IMR-90 (cell line): ENCODE data around the gene SLC9A2. TPM values are rescaled to one million over a fixed set of nuclear protein-coding genes. Genes with fewer than 3 reads are reported as not detected.

Experiments used
- ATAC-seq: fragments of 200-7000 bp; cut with Tn5 transposase; 2 replicates; pipeline ENCODE4 v1.9.1; 2020; ENCODE audit warnings: low read depth, mild to moderate bottlenecking, moderate library complexity
- BruUV-seq: library from RNA; stranded (reverse); fragments of 400-500 nt; replicated peaks from 2 replicates; lab custom pipeline; 2021; lab: Mats Ljungman, UMichigan
- CTCF ChIA-PET: fragments of 300-600 bp; formaldehyde crosslinking; extraction: SDS; loops from one replicate; lab custom pipeline; 2021; ENCODE audit warnings: antibody characterized with exemption; lab: Yijun Ruan, JAX
- POLR2A ChIA-PET: fragments of 300-600 bp; sonication (Branson Sonifier 250); formaldehyde crosslinking; loops from one replicate; lab custom pipeline; 2022; ENCODE audit warnings: antibody characterized with exemption; ENCODE audit not compliant: unreplicated experiment; lab: Charles Lee
- DNase-seq: peaks from one replicate; pipeline ENCODE4 v3.0.0; 2013
- H2AFZ ChIP-seq: replicated peaks from 2 replicates; pipeline ENCODE3; 2013; ENCODE audit warnings: low read length, mild to moderate bottlenecking; ENCODE audit not compliant: poor library complexity
- H2AK5ac ChIP-seq: 2 replicates; pipeline ENCODE4 v1.6.1; 2013; ENCODE audit warnings: low read depth, low read length, inconsistent platforms
- H2AK9ac ChIP-seq: replicated peaks from 2 replicates; pipeline ENCODE3; 2013; ENCODE audit warnings: mild to moderate bottlenecking, low read depth, low read length, moderate library complexity; ENCODE audit not compliant: poor library complexity
- H2BK120ac ChIP-seq: 2 replicates; pipeline ENCODE4 v1.6.1; 2013; ENCODE audit warnings: low read depth, low read length, inconsistent platforms
- H2BK15ac ChIP-seq: 3 replicates; pipeline ENCODE4 v1.6.1; 2013; ENCODE audit warnings: low read depth, low read length, inconsistent platforms
- H2BK20ac ChIP-seq: 2 replicates; pipeline ENCODE4 v1.6.1; 2013; ENCODE audit warnings: low read depth, mild to moderate bottlenecking, inconsistent platforms, low read length, moderate library complexity
- H2BK5ac ChIP-seq: 2 replicates; pipeline ENCODE4 v1.6.1; 2013; ENCODE audit warnings: mild to moderate bottlenecking, low read depth, low read length, inconsistent platforms; ENCODE audit not compliant: poor library complexity, severe bottlenecking
- H3K14ac ChIP-seq: replicated peaks from 2 replicates; pipeline ENCODE4 v1.6.1; 2013; ENCODE audit warnings: low read depth, low read length, inconsistent platforms
- H3K18ac ChIP-seq: 2 replicates; pipeline ENCODE4 v1.6.1; 2013; ENCODE audit warnings: low read depth, low read length, control low read depth
- H3K23ac ChIP-seq: 2 replicates; pipeline ENCODE4 v1.6.1; 2013; ENCODE audit warnings: low read depth, low read length, inconsistent platforms
- H3K27ac ChIP-seq: 2 replicates; pipeline ENCODE4 v1.5.1; 2013; ENCODE audit warnings: mild to moderate bottlenecking, control low read depth, low read length; ENCODE audit not compliant: insufficient read depth
- H3K27me3 ChIP-seq: 2 replicates; pipeline ENCODE4 v1.6.1; 2013; ENCODE audit warnings: low read length; ENCODE audit not compliant: control insufficient read depth, insufficient read depth
- H3K36me3 ChIP-seq: 2 replicates; pipeline ENCODE4 v1.6.1; 2013; ENCODE audit warnings: low read length, mixed read lengths; ENCODE audit not compliant: control insufficient read depth, insufficient read depth
- H3K4ac ChIP-seq: 2 replicates; pipeline ENCODE4 v1.6.1; 2013; ENCODE audit warnings: low read depth, low read length, inconsistent platforms
- H3K4me1 ChIP-seq: 2 replicates; pipeline ENCODE4 v1.6.1; 2013; ENCODE audit warnings: low read length, mixed read lengths; ENCODE audit not compliant: control insufficient read depth, insufficient read depth
- H3K4me2 ChIP-seq: 2 replicates; pipeline ENCODE4 v1.6.1; 2013; ENCODE audit warnings: low read depth, mild to moderate bottlenecking, control low read depth, low read length, moderate library complexity
- H3K4me3 ChIP-seq: 2 replicates; pipeline ENCODE4 v1.5.1; 2013; ENCODE audit warnings: low read depth, mild to moderate bottlenecking, control low read depth, low read length, moderate library complexity; ENCODE audit not compliant: insufficient read depth
- H3K56ac ChIP-seq: 2 replicates; pipeline ENCODE4 v1.6.1; 2013; ENCODE audit warnings: low read length, inconsistent platforms; ENCODE audit not compliant: insufficient read depth; ENCODE audit errors: extremely low read depth
- H3K79me1 ChIP-seq, 2 experiments: 2 replicates each; pipeline ENCODE4 v1.6.1; 2013; ENCODE audit warnings: low read length in 2 of 2, inconsistent platforms in 1 of 2, low read depth in 1 of 2
- H3K9ac ChIP-seq: 2 replicates; pipeline ENCODE4 v1.6.1; 2013; ENCODE audit warnings: low read depth, low read length, control low read depth
- H3K9me1 ChIP-seq: 2 replicates; pipeline ENCODE4 v1.6.1; 2013; ENCODE audit warnings: low read length, inconsistent platforms; ENCODE audit not compliant: insufficient read depth
- H3K9me3 ChIP-seq: 2 replicates; pipeline ENCODE4 v1.6.1; 2013; ENCODE audit warnings: low read length; ENCODE audit not compliant: control insufficient read depth, insufficient read depth
- H4K20me1 ChIP-seq: 2 replicates; pipeline ENCODE4 v1.6.1; 2013; ENCODE audit warnings: low read length, inconsistent platforms; ENCODE audit not compliant: insufficient read depth
- H4K5ac ChIP-seq: 2 replicates; pipeline ENCODE4 v1.6.1; 2013; ENCODE audit warnings: mild to moderate bottlenecking, low read depth, low read length, control low read depth
- H4K8ac ChIP-seq, 2 experiments: 2 replicates each; pipeline ENCODE4 v1.6.1; 2013; ENCODE audit warnings: low read depth in 2 of 2, low read length in 2 of 2, control low read depth in 1 of 2, inconsistent platforms in 1 of 2
- H4K91ac ChIP-seq: 2 replicates; pipeline ENCODE4 v1.6.1; 2013; ENCODE audit warnings: low read depth, low read length, inconsistent platforms; ENCODE audit not compliant: insufficient read depth
- MAFK ChIP-seq: IDR thresholded peaks from 2 replicates; pipeline ENCODE4 v1.6.1; 2012; ENCODE audit warnings: low read depth, low read length, improper control_type of control experiment
- NFE2L2 ChIP-seq: fragments of 150-350 bp; IDR thresholded peaks from 2 replicates; pipeline ENCODE4 v1.6.1; 2016; ENCODE audit warnings: low read depth, mild to moderate bottlenecking, low read length
- RCOR1 ChIP-seq: IDR thresholded peaks from 2 replicates; pipeline ENCODE4 v1.6.1; 2012; ENCODE audit warnings: mild to moderate bottlenecking, low read length, improper control_type of control experiment; ENCODE audit not compliant: insufficient replicate concordance
- whole genome bisulfite sequencing, 2 experiments: methylation state at CpG; one replicate each; pipeline versions ENCODE4 v1.1.5 to v1.1.7; 2013; ENCODE audit warnings: missing lambda C conversion rate in 2 of 2; ENCODE audit not compliant: insufficient read length in 1 of 2; ENCODE audit errors: extremely low coverage in 2 of 2; 5-methylcytosine and 5-hydroxymethylcytosine counted together
- dilution Hi-C: fragments of 300-500 bp; cut with HindIII; formaldehyde crosslinking; loops from one replicate; pipeline ENCODE4 v1.14.3; 2018; ENCODE audit warnings: low sequenced_read_pairs; ENCODE audit not compliant: unreplicated experiment
- in situ Hi-C: fragments of 300-500 bp; cut with MboI; formaldehyde crosslinking; loops from 3 replicates; pipeline ENCODE4 v1.14.3; 2019; ENCODE audit warnings: low sequenced_read_pairs, inconsistent platforms, mixed read lengths
- intact Hi-C: fragments of 100-400 bp; cut with micrococcal nuclease; formaldehyde crosslinking; loops from 2 replicates; pipeline ENCODE4 v1.10.0; 2022
- polyA plus RNA-seq, 3 experiments: library from polyadenylated mRNA; depleted of rRNA; stranded (reverse); fragments of >200 nt; gene quantifications; 2 replicates each; pipeline ENCODE4 v1.2.3, GENCODE V29; 2012; ENCODE audit warnings: low replicate concordance in 1 of 3
- total RNA-seq: library from RNA; depleted of rRNA; stranded (reverse); fragments of >200 nt; gene quantifications from 2 replicates; pipeline ENCODE4 v1.2.3, GENCODE V29; 2012
- TF ChIP-seq, protein P1 (sequence below): fragments of 150-350 bp; IDR thresholded peaks from 2 replicates; pipeline ENCODE4 v1.6.1; 2017; ENCODE audit warnings: mild to moderate bottlenecking, antibody characterized with exemption, low read length, low read depth

SLC9A2 gene
- total and polyA plus RNA-seq, 2 of the 4 experiments (the other 2 are of a cell fraction), result not detected

DNA sequence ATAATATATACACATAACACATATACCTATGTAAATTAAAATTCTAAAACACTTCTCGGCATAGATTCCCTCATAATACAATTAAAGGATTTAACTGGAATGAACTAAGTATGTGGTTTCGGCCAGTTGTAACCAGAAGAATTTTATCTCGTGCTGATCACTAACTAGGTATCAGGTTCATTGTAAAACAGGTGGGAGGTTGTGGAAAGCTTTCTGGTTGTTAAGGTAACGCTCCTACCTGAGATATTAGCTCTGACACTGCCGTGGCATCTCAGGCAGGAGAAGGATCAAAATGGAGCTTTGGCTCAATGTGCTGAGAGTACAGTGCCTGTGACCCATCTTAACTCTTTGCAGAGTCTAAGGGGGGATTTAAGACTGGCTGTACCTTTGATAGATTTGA, 42.5 kb downstream of the SLC9A2 start:
- Histone ChIP-seq H2BK120ac (no peak overlapping the region), H2BK5ac (no peak overlapping the region), H3K9me1 (no peaks in the 10 kb centered on the region), H3K4ac (no peak overlapping the region), H3K27me3 (0 out of 2 replicates have a peak, but pooled peaks cover 2% of the 10 kb centered on the region), H4K8ac (no peak overlapping the region), H4K5ac (no peak overlapping the region), H2BK20ac (no peak overlapping the region), H3K79me1 (no peaks in the 10 kb centered on the region), H2AK9ac (no peak overlapping the region), H3K14ac (no peak overlapping the region), H2BK15ac (no peak overlapping the region), H3K9ac (no peak overlapping the region), H3K23ac (no peak overlapping the region), H2AK5ac (no peak overlapping the region), H3K4me3 (no peak overlapping the region), H3K36me3 (no peaks in the 10 kb centered on the region), H2AFZ (no peak overlapping the region), H3K4me1 (no peaks in the 10 kb centered on the region), H3K18ac (no peak overlapping the region), H3K4me2 (no peak overlapping the region), H4K20me1 (no peaks in the 10 kb centered on the region), H3K27ac (no peak overlapping the region), H3K9me3 (no peaks in the 10 kb centered on the region), H3K56ac (no peak overlapping the region), H4K91ac (no peak overlapping the region)
- CTCF ChIA-PET, result no interaction called here
- no TSS peak for BruUV-seq
- dilution Hi-C loops, result no loop called here
- POLR2A ChIA-PET, result no interaction called here
- DNase-seq (no peak), ATAC-seq (no peak)
- intact Hi-C loops, result no loop called here
- no peak for TF ChIP-seq NFE2L2
- TF ChIP-seq, protein P1, sequence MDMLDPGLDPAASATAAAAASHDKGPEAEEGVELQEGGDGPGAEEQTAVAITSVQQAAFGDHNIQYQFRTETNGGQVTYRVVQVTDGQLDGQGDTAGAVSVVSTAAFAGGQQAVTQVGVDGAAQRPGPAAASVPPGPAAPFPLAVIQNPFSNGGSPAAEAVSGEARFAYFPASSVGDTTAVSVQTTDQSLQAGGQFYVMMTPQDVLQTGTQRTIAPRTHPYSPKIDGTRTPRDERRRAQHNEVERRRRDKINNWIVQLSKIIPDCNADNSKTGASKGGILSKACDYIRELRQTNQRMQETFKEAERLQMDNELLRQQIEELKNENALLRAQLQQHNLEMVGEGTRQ, result no peak
- no peak for TF ChIP-seq MAFK
- no peak for TF ChIP-seq RCOR1
- WGBS, 2 experiments, result 40% methylated on average over 1 of the region's 5 CpGs; no CpG with 5 or more reads in 1 of the 2 experiments
- in situ Hi-C loops, result no loop called here
